Mammary epithelial cell (primary cell): ENCODE measurements around the gene CELSR1.

Experiments used
- CTCF ChIP-seq, 2 donors: IDR thresholded peaks in 1 of 2; conservative IDR thresholded peaks in 1 of 2; 2 replicates each; pipeline ENCODE4 v1.5.1; 2011 to 2012; ENCODE audit warnings: inconsistent platforms in 2 of 2, low read length in 2 of 2, mild to moderate bottlenecking in 2 of 2, control low read depth in 1 of 2, low read depth in 1 of 2; ENCODE audit not compliant: insufficient read depth in 1 of 2; ENCODE audit errors: extremely low read depth in 1 of 2
- EZH2 ChIP-seq: IDR thresholded peaks from 2 replicates; pipeline ENCODE4 v1.6.1; 2012; ENCODE audit warnings: low read length, inconsistent platforms, borderline replicate concordance

- TF ChIP-seq CTCF (conservative IDR thresholded peaks at IDR 0.05 in 1 of 2, IDR thresholded peaks at IDR 0.05 in 1 of 2; ENCODE audit: extremely low read depth in 1 of 2, insufficient read depth in 1 of 2, low read depth in 1 of 2, low read length in 2 of 2) (no peak), EZH2 (no peak)
Observed at GRCh38 chr22:46410291-46410808, 127.1 kb downstream of the CELSR1 start.
